H1 (cell line): ENCODE results near the gene C2orf72. TPM values are rescaled to one million over a fixed set of nuclear protein-coding genes. Genes with fewer than 3 reads are reported as not detected.

Experiments
- CTCF ChIA-PET: fragments of 300-600 bp; sonication (Branson Sonifier 250); formaldehyde crosslinking; loops from one replicate; lab custom pipeline; 2021; ENCODE audit not compliant: partially characterized antibody; lab: Charles Lee
- POLR2A ChIA-PET: fragments of 300-600 bp; sonication (Branson Sonifier 250); formaldehyde crosslinking; loops from one replicate; lab custom pipeline; 2021; ENCODE audit warnings: inconsistent platforms; ENCODE audit not compliant: partially characterized antibody; lab: Charles Lee
- DNase-seq, 2 experiments: peaks; one replicate each; pipeline versions ENCODE4 v3.0.0 to v3.0.0-alpha.2; 2010 to 2022; ENCODE audit warnings: low spot score in 2 of 2, low read depth in 1 of 2, mixed read lengths in 1 of 2
- FAIRE-seq: peaks from 2 replicates; lab custom pipeline; 2011; peaks lifted over from hg19 to GRCh38; lab: Jason Lieb, UNC
- H2AFZ ChIP-seq: 2 replicates; pipeline ENCODE4 v1.8.1; 2012; ENCODE audit warnings: low read length, inconsistent platforms
- H2AK5ac ChIP-seq: 2 replicates; pipeline ENCODE4 v1.6.1; 2013; ENCODE audit warnings: low read depth, low read length
- H2BK120ac ChIP-seq: replicated peaks from 2 replicates; pipeline ENCODE3; 2013; ENCODE audit warnings: low read depth, low read length, inconsistent platforms
- H2BK12ac ChIP-seq: 2 replicates; pipeline ENCODE4 v1.6.1; 2013; ENCODE audit warnings: low read depth, low read length
- H2BK15ac ChIP-seq: 2 replicates; pipeline ENCODE4 v1.6.1; 2013; ENCODE audit warnings: low read length
- H2BK20ac ChIP-seq: 2 replicates; pipeline ENCODE4 v1.6.1; 2013; ENCODE audit warnings: low read length
- H2BK5ac ChIP-seq: 2 replicates; pipeline ENCODE4 v1.6.1; 2013; ENCODE audit warnings: low read depth, low read length
- H3K14ac ChIP-seq: 2 replicates; pipeline ENCODE4 v1.6.1; 2013; ENCODE audit warnings: inconsistent platforms; ENCODE audit not compliant: insufficient read length
- H3K18ac ChIP-seq: 2 replicates; pipeline ENCODE4 v1.6.1; 2013; ENCODE audit warnings: low read length; ENCODE audit errors: extremely low read depth
- H3K23ac ChIP-seq: 2 replicates; pipeline ENCODE4 v1.6.1; 2013; ENCODE audit warnings: inconsistent platforms; ENCODE audit not compliant: insufficient read length
- H3K23me2 ChIP-seq: 2 replicates; pipeline ENCODE4 v1.6.1; 2013; ENCODE audit warnings: low read depth, low read length
- H3K27ac ChIP-seq: 2 replicates; pipeline ENCODE4 v1.6.1; 2011; ENCODE audit warnings: low read depth, low read length, inconsistent platforms
- H3K27me3 ChIP-seq, 4 experiments: replicated peaks in 1 of 4; 1 replicate in 1 of 4; 2 replicates in 3 of 4; pipeline versions ENCODE4 v1.6.1 to v1.8.1; 2011 to 2013; ENCODE audit warnings: low read length in 3 of 4, mild to moderate bottlenecking in 3 of 4, inconsistent platforms in 2 of 4, mixed read lengths in 2 of 4, moderate library complexity in 1 of 4; ENCODE audit not compliant: control insufficient read depth in 3 of 4, insufficient read depth in 3 of 4; ENCODE audit errors: extremely low read depth in 1 of 4
- H3K36me3 ChIP-seq, 4 experiments: 2 replicates each; pipeline versions ENCODE4 v1.6.1 to v1.8.1; 2011 to 2013; ENCODE audit warnings: mild to moderate bottlenecking in 4 of 4, low read length in 3 of 4, moderate library complexity in 2 of 4, control low read depth in 1 of 4, inconsistent platforms in 1 of 4; ENCODE audit not compliant: insufficient read depth in 4 of 4, control insufficient read depth in 2 of 4
- H3K4ac ChIP-seq: replicated peaks from 2 replicates; pipeline ENCODE3; 2013; ENCODE audit warnings: low read length, low read depth, mixed read lengths, inconsistent platforms; ENCODE audit not compliant: insufficient read length
- H3K4me1 ChIP-seq, 4 experiments: replicated peaks in 1 of 4; 1 replicate in 1 of 4; 2 replicates in 3 of 4; pipeline versions ENCODE4 v1.6.1 to v1.8.1; 2011 to 2013; ENCODE audit warnings: low read length in 3 of 4, inconsistent platforms in 2 of 4, mixed read lengths in 1 of 4; ENCODE audit not compliant: insufficient read depth in 4 of 4, control insufficient read depth in 3 of 4
- H3K4me2 ChIP-seq, 2 experiments: 2 replicates each; pipeline versions ENCODE4 v1.6.1 to v1.8.1; 2011 to 2013; ENCODE audit warnings: low read depth in 2 of 2, low read length in 2 of 2, control low read depth in 1 of 2, inconsistent platforms in 1 of 2, mild to moderate bottlenecking in 1 of 2; ENCODE audit not compliant: insufficient read depth in 1 of 2
- H3K4me3 ChIP-seq, 4 experiments: fragments of 200-600, 300-600 bp in 1 of 4; sonication (generic), shearing (Covaris generic), sonication (Bioruptor Twin) in 1 of 4; 2 replicates each; pipeline versions ENCODE4 v1.5.1 to v1.8.1; 2011 to 2016; ENCODE audit warnings: low read length in 4 of 4, low read depth in 3 of 4, control low read depth in 2 of 4, inconsistent platforms in 2 of 4, mild to moderate bottlenecking in 2 of 4, mixed read lengths in 1 of 4, moderate library complexity in 1 of 4; ENCODE audit not compliant: insufficient read depth in 2 of 4; ENCODE audit errors: extremely low read depth in 1 of 4
- H3K56ac ChIP-seq: replicated peaks from 2 replicates; pipeline ENCODE3; 2013; ENCODE audit warnings: low read depth, mild to moderate bottlenecking, mixed read lengths, low read length, inconsistent platforms; ENCODE audit not compliant: insufficient read length
- H3K79me1 ChIP-seq: 2 replicates; pipeline ENCODE4 v1.6.1; 2013; ENCODE audit warnings: low read depth, low read length, control low read depth
- H3K79me2 ChIP-seq, 2 experiments: 2 replicates each; pipeline versions ENCODE4 v1.6.1 to v1.8.1; 2012 to 2013; ENCODE audit warnings: low read length in 2 of 2, mild to moderate bottlenecking in 2 of 2, inconsistent platforms in 1 of 2; ENCODE audit not compliant: insufficient read depth in 2 of 2, control insufficient read depth in 1 of 2
- H3K9ac ChIP-seq, 4 experiments: replicated peaks in 1 of 4; 1 replicate in 1 of 4; 2 replicates in 3 of 4; pipeline versions ENCODE4 v1.6.1 to v1.8.1; 2011 to 2013; ENCODE audit warnings: low read depth in 3 of 4, low read length in 3 of 4, control low read depth in 2 of 4, mild to moderate bottlenecking in 2 of 4, moderate library complexity in 2 of 4, inconsistent platforms in 1 of 4; ENCODE audit errors: extremely low read depth in 1 of 4
- H3K9me3 ChIP-seq, 2 experiments: 2 replicates each; pipeline versions ENCODE4 v1.6.1 to v1.8.1; 2012 to 2013; ENCODE audit warnings: mild to moderate bottlenecking in 2 of 2, moderate library complexity in 2 of 2, control low read depth in 1 of 2, inconsistent platforms in 1 of 2, low read depth in 1 of 2, low read length in 1 of 2, mixed read lengths in 1 of 2; ENCODE audit not compliant: insufficient read depth in 2 of 2
- H4K20me1 ChIP-seq, 2 experiments: replicated peaks in 1 of 2; 2 replicates each; pipeline versions ENCODE3 to v1.8.1; 2011 to 2013; ENCODE audit warnings: inconsistent platforms in 2 of 2, low read length in 2 of 2, mild to moderate bottlenecking in 1 of 2; ENCODE audit not compliant: insufficient read depth in 2 of 2, control insufficient read depth in 1 of 2
- H4K5ac ChIP-seq: 2 replicates; pipeline ENCODE4 v1.6.1; 2013; ENCODE audit warnings: low read length, low read depth, mixed read lengths, inconsistent platforms; ENCODE audit not compliant: insufficient read length
- H4K8ac ChIP-seq: 2 replicates; pipeline ENCODE4 v1.8.0; 2013; ENCODE audit warnings: mild to moderate bottlenecking, moderate library complexity, low read length, inconsistent platforms; ENCODE audit not compliant: insufficient read depth; ENCODE audit errors: extremely low read depth
- H4K91ac ChIP-seq: replicated peaks from 2 replicates; pipeline ENCODE3; 2013; ENCODE audit warnings: low read length, mixed read lengths, inconsistent platforms; ENCODE audit not compliant: insufficient read length
- ASH2L ChIP-seq: fragments of 200-600, 300-600 bp; sonication (generic); IDR thresholded peaks from one replicate; pipeline ENCODE4 v1.7.1; 2017; ENCODE audit warnings: low read length
- BACH1 ChIP-seq: IDR thresholded peaks from 2 replicates; pipeline ENCODE4 v1.6.1; 2012; ENCODE audit warnings: low read length, improper control_type of control experiment
- CBX8 ChIP-seq: fragments of 300-800, 300-1000 bp; sonication (generic); IDR thresholded peaks from 2 replicates; pipeline ENCODE4 v1.7.1; 2016; ENCODE audit warnings: low read depth, low read length, borderline replicate concordance
- CHD2 ChIP-seq: IDR thresholded peaks from 2 replicates; pipeline ENCODE4 v1.6.1; 2012; ENCODE audit warnings: low read length, improper control_type of control experiment
- CREB1 ChIP-seq: IDR thresholded peaks from 2 replicates; pipeline ENCODE4 v1.6.1; 2012; ENCODE audit warnings: inconsistent platforms
- NANOG ChIP-seq: IDR thresholded peaks from 2 replicates; pipeline ENCODE4 v1.6.1; 2011; ENCODE audit warnings: low read length, low read depth, mild to moderate bottlenecking, inconsistent platforms; ENCODE audit not compliant: insufficient read depth, poor library complexity, severe bottlenecking
- NRF1 ChIP-seq: IDR thresholded peaks from 2 replicates; pipeline ENCODE4 v1.6.1; 2011; ENCODE audit warnings: mild to moderate bottlenecking, low read depth, low read length, improper control_type of control experiment
- RBBP5 ChIP-seq: IDR thresholded peaks from 2 replicates; pipeline ENCODE4 v1.7.1; 2012; ENCODE audit warnings: low read depth, mild to moderate bottlenecking, inconsistent platforms, low read length, moderate library complexity, borderline replicate concordance
- SUZ12 ChIP-seq: fragments of 200-600 bp; sonication (generic); IDR thresholded peaks from 2 replicates; pipeline ENCODE4 v1.6.1; 2012; ENCODE audit warnings: mild to moderate bottlenecking, inconsistent platforms, low read length, moderate library complexity, mixed read lengths
- TAF7 ChIP-seq: optimal IDR thresholded peaks from 2 replicates; pipeline ENCODE3; 2011; ENCODE audit warnings: low read depth, mild to moderate bottlenecking, inconsistent platforms, low read length, moderate library complexity, borderline replicate concordance
- TBP ChIP-seq: IDR thresholded peaks from 2 replicates; pipeline ENCODE4 v1.6.1; 2011; ENCODE audit warnings: low read depth, low read length, improper control_type of control experiment
- WGBS, 2 experiments: shearing (Covaris generic) in 1 of 2; methylation state at CpG; one replicate each; pipeline versions ENCODE4 v1.1.6 to v1.1.7; 2013 to 2015; ENCODE audit warnings: low lambda C conversion rate in 2 of 2, mixed read lengths in 2 of 2, inconsistent platforms in 1 of 2, low coverage in 1 of 2, missing lambda C conversion rate in 1 of 2; ENCODE audit not compliant: insufficient replicate concordance in 2 of 2, insufficient coverage in 1 of 2, insufficient read length in 1 of 2; ENCODE audit errors: extremely low coverage in 1 of 2, missing lambda C conversion rate in 1 of 2; 5-methylcytosine and 5-hydroxymethylcytosine counted together
- polyA plus RNA-seq, 7 experiments: library from polyadenylated mRNA; depleted of rRNA in 3 of 7; stranded (reverse) in 5 of 7; unstranded in 2 of 7; fragments of >200 nt in 5 of 7; fragments of 200-250 nt in 2 of 7; gene quantifications; 1 replicate in 5 of 7; 2 replicates in 1 of 7; 4 replicates in 1 of 7; pipeline versions ENCODE4 v1.2.1 to v1.2.3, GENCODE V29; 2011 to 2013; ENCODE audit warnings: missing spikeins in 2 of 7, mixed read lengths in 2 of 7
- total RNA-seq: library from RNA; stranded (reverse); fragmentation: NEBNext Ultra II Directional; extraction: Animal tissue kit (Norgen Biotek cat#: 25700); gene quantifications from 2 replicates; pipeline ENCODE4 v1.2.1, GENCODE V29; 2021
- TF ChIP-seq, protein P1 (sequence below): IDR thresholded peaks from 2 replicates; pipeline ENCODE4 v1.6.1; 2012; ENCODE audit warnings: inconsistent platforms
- TF ChIP-seq, protein P2 (sequence below): IDR thresholded peaks from 2 replicates; pipeline ENCODE4 v1.6.1; 2011; ENCODE audit warnings: low read depth, mild to moderate bottlenecking, low read length; ENCODE audit not compliant: insufficient read depth

The C2orf72 gene
- total and polyA plus RNA-seq, 2 of the 8 experiments (the other 6 are each of a cell fraction or from before 2014, with no cell fraction given): 1.1 to 1.7 TPM

GRCh38 chr2:231041061-231041689 lies 3.9 kb downstream of the C2orf72 start:
- 85% methylated on average over 8 of the region's 8 CpGs; no CpG with 5 or more reads in 1 of the 2 experiments for WGBS, 2 experiments
- H4K5ac ChIP-seq: no peak overlapping the region
- H2BK120ac ChIP-seq: no peak overlapping the region
- no peak overlapping the region for H2BK12ac ChIP-seq
- H3K4me1 ChIP-seq: peaks cover 0 to 6% (median under 1%) of the 10 kb centered on the region in 4 experiments; a peak in 4 of 7 replicates
- H2BK20ac ChIP-seq: no peak overlapping the region
- peaks cover 24 to 32% (median 30%) of the 10 kb centered on the region in 4 experiments for H3K27me3 ChIP-seq
- no peak overlapping the region; the same call in 1 of the 2 replicates for H2BK5ac ChIP-seq
- H3K9ac ChIP-seq: no peak overlapping the region
- H4K20me1 ChIP-seq: no peaks in the 10 kb centered on the region
- no peak overlapping the region for H2AK5ac ChIP-seq
- H3K36me3 ChIP-seq: no peaks in the 10 kb centered on the region
- no peak overlapping the region for H4K91ac ChIP-seq
- H3K4ac ChIP-seq: no peak overlapping the region
- no peaks in the 10 kb centered on the region for H3K9me3 ChIP-seq
- no peak overlapping the region for H3K14ac ChIP-seq
- H2BK15ac ChIP-seq: no peak overlapping the region
- H4K8ac ChIP-seq: no peak overlapping the region
- peaks cover 5% of the 10 kb centered on the region for H3K23me2 ChIP-seq
- no peak overlapping the region for H3K56ac ChIP-seq
- no peak overlapping the region for H3K4me2 ChIP-seq
- H3K27ac ChIP-seq: no peak overlapping the region
- no peak for DNase-seq
- no peak for FAIRE-seq
- H3K4me3 ChIP-seq: no peak overlapping the region
- CTCF ChIA-PET: interaction anchor here (1.4 to 7.2 kb wide), 2 partner anchors 11 to 100 kb away, joined by 4 to 38 read pairs; no protein-coding TSS in a partner anchor
- POLR2A ChIA-PET: no interaction called here
- H3K79me1 ChIP-seq: no peaks in the 10 kb centered on the region
- no peak overlapping the region for H2AFZ ChIP-seq
- no peak overlapping the region for H3K18ac ChIP-seq
- H3K23ac ChIP-seq: no peak overlapping the region
- H3K79me2 ChIP-seq: no peaks in the 10 kb centered on the region
- no peak for TF ChIP-seq CHD2
- TF ChIP-seq, protein P1, sequence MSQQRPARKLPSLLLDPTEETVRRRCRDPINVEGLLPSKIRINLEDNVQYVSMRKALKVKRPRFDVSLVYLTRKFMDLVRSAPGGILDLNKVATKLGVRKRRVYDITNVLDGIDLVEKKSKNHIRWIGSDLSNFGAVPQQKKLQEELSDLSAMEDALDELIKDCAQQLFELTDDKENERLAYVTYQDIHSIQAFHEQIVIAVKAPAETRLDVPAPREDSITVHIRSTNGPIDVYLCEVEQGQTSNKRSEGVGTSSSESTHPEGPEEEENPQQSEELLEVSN: no peak
- TF ChIP-seq, protein P2, sequence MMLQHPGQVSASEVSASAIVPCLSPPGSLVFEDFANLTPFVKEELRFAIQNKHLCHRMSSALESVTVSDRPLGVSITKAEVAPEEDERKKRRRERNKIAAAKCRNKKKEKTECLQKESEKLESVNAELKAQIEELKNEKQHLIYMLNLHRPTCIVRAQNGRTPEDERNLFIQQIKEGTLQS: no peak
- no peak for TF ChIP-seq NRF1
- no peak for TF ChIP-seq BACH1
- no peak for TF ChIP-seq TBP
- no peak for TF ChIP-seq ASH2L
- no peak for TF ChIP-seq CBX8
- TF ChIP-seq SUZ12: no peak
- no peak for TF ChIP-seq NANOG
- TF ChIP-seq TAF7: no peak
- no peak for TF ChIP-seq CREB1
- TF ChIP-seq RBBP5: no peak
